Activated naive CD8-positive, alpha-beta T cell treated with anti-CD3 and anti-CD28 coated beads, Interleukin-2, amount 10 ng/mL, durations not matched to agents 7 days and 5 days (primary cell): ENCODE results near the gene MAPK8IP2. TPM values are rescaled to one million over a fixed set of nuclear protein-coding genes. Genes with fewer than 3 reads are reported as not detected.

ENCODE experiments used
- ATAC-seq: fragments of 150-1000 bp; cut with Tn5 transposase; one replicate; pipeline ENCODE4 v1.10.0; 2021; ENCODE audit warnings: low read depth, moderate library complexity
- POLR2A ChIA-PET: fragments of 350-600 bp; sonication (Branson Sonifier 250); formaldehyde crosslinking; loops from one replicate; lab custom pipeline; 2021; ENCODE audit warnings: antibody characterized with exemption; lab: Charles Lee
- DNase-seq: peaks from one replicate; pipeline ENCODE4 v3.0.0; 2021
- H3K27ac Mint-ChIP-seq: one replicate; pipeline ENCODE4 v1.8.0; 2022; ENCODE audit warnings: mild to moderate bottlenecking, mixed read lengths
- H3K27me3 Mint-ChIP-seq: one replicate; pipeline ENCODE4 v1.8.0; 2022; ENCODE audit warnings: mild to moderate bottlenecking, moderate library complexity, mixed read lengths
- H3K36me3 Mint-ChIP-seq: one replicate; pipeline ENCODE4 v1.8.0; 2021; ENCODE audit warnings: mild to moderate bottlenecking, mixed read lengths
- H3K4me1 Mint-ChIP-seq: one replicate; pipeline ENCODE4 v1.8.0; 2021; ENCODE audit warnings: mixed read lengths
- H3K4me3 Mint-ChIP-seq: one replicate; pipeline ENCODE4 v1.8.0; 2022; ENCODE audit warnings: mild to moderate bottlenecking, moderate library complexity, mixed read lengths
- H3K9me3 Mint-ChIP-seq: one replicate; pipeline ENCODE4 v1.8.0; 2021; ENCODE audit warnings: mixed read lengths
- total RNA-seq, 2 experiments: library from RNA; stranded (reverse); gene quantifications; one replicate each; pipeline ENCODE4 v1.2.3, GENCODE V29; 2021

The MAPK8IP2 gene
- total RNA-seq: under 1 TPM; 0.28 to 0.39 TPM

GRCh38 chr22:50600538-50600937 lies at the start of gene MAPK8IP2:
MAPK8IP2 (plus strand) TSS chr22:50600793; CDS start chr22:50600819, 26 bp downstream.
- no peak within 1 kb of the TSS for H3K27ac Mint-ChIP-seq

DNA sequence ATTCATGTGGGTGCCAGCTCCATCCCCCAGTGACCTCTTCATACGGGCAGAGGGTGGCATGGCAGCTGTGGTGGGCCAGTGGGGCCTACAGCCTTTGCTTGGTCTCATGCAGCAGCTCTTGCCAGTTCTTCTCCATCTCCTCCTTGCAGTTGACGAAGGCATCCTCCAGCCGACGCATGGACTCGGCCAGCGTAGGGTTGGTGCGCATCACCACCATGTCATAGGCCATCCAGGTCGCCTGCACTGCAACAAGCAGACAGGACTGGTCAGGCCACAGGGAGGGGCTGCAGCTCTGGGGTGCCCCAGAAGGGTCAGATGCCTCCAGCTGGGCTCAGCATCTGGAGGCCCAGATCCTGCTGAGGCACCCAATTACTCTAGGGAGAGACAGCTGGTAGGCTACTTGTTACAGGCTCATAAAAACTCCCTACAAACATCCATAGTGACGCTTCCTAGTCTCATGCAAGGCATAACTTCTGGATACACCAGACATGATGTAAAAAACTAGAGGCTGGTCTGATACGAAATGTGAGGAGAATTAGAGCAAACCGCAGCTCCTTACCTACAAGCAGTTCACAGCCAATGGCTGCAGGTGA lies 49.3 kb upstream of the MAPK8IP2 start:
- Mint-ChIP-seq H3K9me3 (no peaks in the 10 kb centered on the region), H3K27ac (no peak overlapping the region), H3K4me3 (peak overlapping the region; percentile 29), H3K4me1 (peaks cover 15% of the 10 kb centered on the region), H3K27me3 (peaks cover 5% of the 10 kb centered on the region), H3K36me3 (peaks cover 10% of the 10 kb centered on the region)
- ATAC-seq (no peak), DNase-seq (no peak)
- POLR2A ChIA-PET: interaction anchor here (0.7 to 9.8 kb wide), 7 partner anchors 12 to 70 kb away, joined by 3 to 300 read pairs (median 73); partner anchors contain the start of genes CHKB, LMF2, NCAPH2 and SCO2

More at GRCh38 chr22:50600538-50600937, at the start of gene MAPK8IP2:
- Mint-ChIP-seq H3K9me3 (no peaks in the 10 kb centered on the region), H3K4me3 (peak within 1 kb of the TSS; percentile 62), H3K36me3 (no peaks in the 10 kb centered on the region), H3K27me3 (peaks cover 47% of the 10 kb centered on the region), H3K4me1 (peaks cover 4% of the 10 kb centered on the region)
- POLR2A ChIA-PET: interaction anchor here (0.9 to 1.4 kb wide), 3 partner anchors 16 to 71 kb away, joined by 3 to 4 read pairs (median 3); partner anchors contain the start of gene TYMP
- peak; percentile 26 for ATAC-seq
- no peak for DNase-seq

DNA sequence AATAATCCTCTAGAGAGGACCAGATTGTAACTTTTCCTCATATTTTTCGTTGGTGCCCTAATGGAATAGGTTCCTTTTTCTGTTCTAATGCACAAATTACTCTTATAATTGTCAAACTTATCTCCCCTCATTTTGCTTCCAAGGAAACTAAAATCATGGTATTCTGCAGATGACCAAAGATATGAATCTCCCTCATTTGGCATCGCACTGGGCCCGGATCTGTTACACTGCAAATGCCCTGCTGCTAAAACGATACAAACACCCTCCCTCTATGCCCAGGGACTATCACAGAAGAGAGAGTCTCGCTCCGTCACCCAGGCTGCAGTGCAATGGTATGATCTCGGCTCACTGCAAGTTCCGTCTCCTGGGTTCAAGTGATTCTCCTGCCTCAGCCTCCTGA lies 47.3 kb upstream of the MAPK8IP2 start:
- H3K4me1 Mint-ChIP-seq: peaks cover 10% of the 10 kb centered on the region
- POLR2A ChIA-PET: interaction anchor here (0.6 to 9.8 kb wide), 3 partner anchors 14 to 257 kb away, joined by 4 to 300 read pairs (median 157); partner anchors contain the start of genes SCO2 and TYMP
- no peak overlapping the region for H3K4me3 Mint-ChIP-seq
- DNase-seq (no peak), ATAC-seq (no peak)
- H3K9me3 Mint-ChIP-seq: no peaks in the 10 kb centered on the region
- peaks cover 5% of the 10 kb centered on the region for H3K27me3 Mint-ChIP-seq
- no peak overlapping the region for H3K27ac Mint-ChIP-seq
- peaks cover 10% of the 10 kb centered on the region for H3K36me3 Mint-ChIP-seq

GRCh38 chr22:50556703-50557102 lies 43.9 kb upstream of the MAPK8IP2 start:
- Mint-ChIP-seq H3K4me1 (peaks cover 6% of the 10 kb centered on the region), H3K4me3 (no peak overlapping the region), H3K36me3 (no peaks in the 10 kb centered on the region), H3K27ac (no peak overlapping the region), H3K27me3 (peaks cover 11% of the 10 kb centered on the region), H3K9me3 (no peaks in the 10 kb centered on the region)
- POLR2A ChIA-PET: interaction anchor here (0.7 to 2.4 kb wide), 5 partner anchors 9 to 43 kb away, joined by 3 to 7 read pairs (median 3); partner anchors contain the start of gene SCO2
- DNase-seq: no peak
- no peak for ATAC-seq

- Mint-ChIP-seq H3K4me1 (peaks cover 14% of the 10 kb centered on the region), H3K4me3 (no peak overlapping the region), H3K27me3 (peaks cover 22% of the 10 kb centered on the region), H3K27ac (no peak overlapping the region), H3K9me3 (no peaks in the 10 kb centered on the region), H3K36me3 (no peaks in the 10 kb centered on the region)
- no peak for ATAC-seq
- POLR2A ChIA-PET: interaction anchor here (1.0 to 2.2 kb wide), 6 partner anchors 12 to 34 kb away, joined by 4 to 9 read pairs (median 5); partner anchors contain the start of genes CHKB, SCO2 and TYMP
- no peak for DNase-seq
These were observed 40.6 kb upstream of the MAPK8IP2 start for GRCh38 chr22:50560034-50560433.

GRCh38 chr22:50561401-50562358 lies 38.9 kb upstream of the MAPK8IP2 start:
- Mint-ChIP-seq H3K4me3 (peak overlapping the region; percentile 66), H3K27ac (peak overlapping the region; percentile 91), H3K9me3 (no peaks in the 10 kb centered on the region), H3K4me1 (peaks cover 14% of the 10 kb centered on the region), H3K36me3 (no peaks in the 10 kb centered on the region), H3K27me3 (peaks cover 17% of the 10 kb centered on the region)
- POLR2A ChIA-PET: interaction anchor here (0.6 to 2.0 kb wide), 4 partner anchors 14 to 51 kb away, joined by 3 to 7 read pairs (median 4); partner anchors contain the start of gene SCO2
- DNase-seq (no peak), ATAC-seq (no peak)

DNA sequence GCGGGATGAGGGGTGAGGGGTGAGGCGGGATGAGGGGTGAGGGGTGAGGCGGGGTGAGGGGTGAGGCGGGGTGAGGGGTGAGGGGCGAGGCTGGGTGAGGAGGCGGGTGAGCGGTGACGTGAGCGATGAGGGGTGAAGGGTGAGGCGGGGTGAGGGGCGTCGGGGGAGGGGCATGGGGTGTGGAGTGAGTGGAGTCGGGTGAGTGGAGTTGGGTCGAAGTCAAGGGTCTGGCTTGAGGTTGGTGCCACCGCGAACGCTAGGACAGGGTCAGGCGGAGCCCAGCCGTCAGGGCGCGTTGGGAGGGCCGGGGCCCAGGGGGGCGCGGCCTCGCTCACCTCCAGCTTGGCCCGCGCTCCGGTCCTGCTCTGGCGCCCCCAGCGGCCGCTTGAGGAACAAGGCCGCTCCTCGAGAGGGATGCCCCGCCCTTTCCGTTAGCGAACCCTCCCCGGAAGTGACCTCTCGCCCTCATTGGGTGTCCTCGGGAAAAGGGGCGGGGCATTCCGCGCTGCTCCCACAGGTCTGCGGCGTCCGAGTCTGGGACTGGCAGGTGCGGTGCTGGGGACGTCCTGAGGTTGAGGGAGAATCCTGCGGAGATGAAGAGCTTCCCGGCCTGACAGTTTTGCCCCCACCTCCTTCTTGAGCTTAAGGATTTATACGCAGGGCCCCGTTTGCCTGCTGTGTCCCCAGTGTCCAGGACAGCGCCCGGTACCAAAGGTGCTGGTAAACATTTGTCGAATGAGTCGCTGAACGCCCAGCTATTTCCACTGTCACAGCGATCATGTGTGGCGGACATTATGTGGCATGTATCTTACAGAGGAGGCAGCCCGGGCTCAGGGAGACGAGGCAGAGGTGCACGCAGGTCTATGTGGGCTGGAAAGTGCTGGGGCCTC lies 37.8 kb upstream of the MAPK8IP2 start, which contains the start of gene SYCE3:
Gene SYCE3, minus strand, starts transcription at position 397 of the 890 bp plus-strand sequence. CDS start 6,514 bp downstream, outside the sequence.
- peaks cover 17% of the 10 kb centered on the region for H3K27me3 Mint-ChIP-seq
- H3K36me3 Mint-ChIP-seq: peaks cover 1% of the 10 kb centered on the region
- H3K9me3 Mint-ChIP-seq: no peaks in the 10 kb centered on the region
- peaks cover 14% of the 10 kb centered on the region for H3K4me1 Mint-ChIP-seq
- peak within 1 kb of the TSS; percentile 91 for H3K27ac Mint-ChIP-seq
- POLR2A ChIA-PET: interaction anchor here (0.9 to 5.1 kb wide), 17 partner anchors 9 to 93 kb away, joined by 3 to 127 read pairs (median 6); partner anchors contain the start of genes CHKB, CPT1B, KLHDC7B and LMF2
- DNase-seq: peak; percentile 99
- peak within 1 kb of the TSS; percentile 92 for H3K4me3 Mint-ChIP-seq
- ATAC-seq: peak; percentile 92

GRCh38 chr22:50563413-50564160 lies 37.0 kb upstream of the MAPK8IP2 start:
- peaks cover 14% of the 10 kb centered on the region for H3K4me1 Mint-ChIP-seq
- H3K36me3 Mint-ChIP-seq: peaks cover 3% of the 10 kb centered on the region
- POLR2A ChIA-PET: interaction anchor here (0.9 to 5.1 kb wide), 15 partner anchors 8 to 94 kb away, joined by 3 to 127 read pairs (median 9); partner anchors contain the start of genes CHKB, CPT1B, KLHDC7B and LMF2
- DNase-seq: no peak
- no peaks in the 10 kb centered on the region for H3K9me3 Mint-ChIP-seq
- ATAC-seq: no peak
- peaks cover 17% of the 10 kb centered on the region for H3K27me3 Mint-ChIP-seq
- H3K4me3 Mint-ChIP-seq: peak overlapping the region; percentile 92
- H3K27ac Mint-ChIP-seq: peak overlapping the region; percentile 69

- peaks cover 14% of the 10 kb centered on the region for H3K4me1 Mint-ChIP-seq
- peaks cover 3% of the 10 kb centered on the region for H3K36me3 Mint-ChIP-seq
- H3K9me3 Mint-ChIP-seq: no peaks in the 10 kb centered on the region
- DNase-seq: no peak
- no peak overlapping the region for H3K4me3 Mint-ChIP-seq
- no peak overlapping the region for H3K27ac Mint-ChIP-seq
- H3K27me3 Mint-ChIP-seq: peaks cover 13% of the 10 kb centered on the region
- ATAC-seq: no peak
- POLR2A ChIA-PET: interaction anchor here (0.8 to 5.1 kb wide), 10 partner anchors 11 to 57 kb away, joined by 3 to 127 read pairs (median 14); partner anchors contain the start of genes CHKB, CPT1B, LMF2 and NCAPH2
These were observed 36.3 kb upstream of the MAPK8IP2 start for GRCh38 chr22:50564289-50564688.

GRCh38 chr22:50567721-50568252 lies 32.8 kb upstream of the MAPK8IP2 start:
- DNase-seq (no peak), ATAC-seq (no peak)
- peaks cover 9% of the 10 kb centered on the region for H3K4me1 Mint-ChIP-seq
- H3K27ac Mint-ChIP-seq: no peak overlapping the region
- H3K27me3 Mint-ChIP-seq: peaks cover 11% of the 10 kb centered on the region
- POLR2A ChIA-PET: no interaction called here
- H3K9me3 Mint-ChIP-seq: no peaks in the 10 kb centered on the region
- peaks cover 18% of the 10 kb centered on the region for H3K36me3 Mint-ChIP-seq
- no peak overlapping the region for H3K4me3 Mint-ChIP-seq

DNA sequence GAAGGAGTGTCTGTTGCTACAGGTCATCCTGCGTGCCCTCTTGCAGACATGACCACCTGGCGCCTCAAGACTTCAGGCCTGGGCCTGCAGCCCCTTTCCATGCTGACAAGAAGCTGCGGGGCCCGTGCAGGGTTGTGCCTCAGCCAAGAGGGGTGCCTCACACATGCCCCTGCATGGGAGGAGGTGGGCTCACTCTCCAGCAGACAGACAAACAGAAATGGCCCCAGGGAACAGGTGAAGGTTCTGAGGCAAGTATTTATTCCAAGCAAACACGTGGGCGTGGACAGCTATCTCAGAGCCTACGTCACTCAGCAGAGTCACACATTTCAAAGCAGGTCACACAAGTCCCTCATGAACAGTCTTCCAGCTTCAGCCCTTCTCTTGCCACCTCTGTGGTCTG lies 32.0 kb upstream of the MAPK8IP2 start:
- Mint-ChIP-seq H3K27ac (no peak overlapping the region), H3K9me3 (no peaks in the 10 kb centered on the region), H3K4me3 (no peak overlapping the region), H3K36me3 (peaks cover 20% of the 10 kb centered on the region), H3K27me3 (peaks cover 3% of the 10 kb centered on the region), H3K4me1 (peaks cover 2% of the 10 kb centered on the region)
- no peak for ATAC-seq
- no peak for DNase-seq
- POLR2A ChIA-PET: interaction anchor here (1.6 kb wide), 1 partner anchor 43 kb away, joined by 4 read pairs; the partner anchor contains the start of gene SCO2
